Stimulated activated CD4-positive, alpha-beta T cell treated with anti-CD3 and anti-CD28 coated beads, Interleukin-4, amount 100 ng/mL, for 1 hour (primary cell): ENCODE data around the gene PRKAR2B.

Experiments used
- DNase-seq: peaks from one replicate; pipeline ENCODE4 v3.0.0-alpha.2; 2020

Gene PRKAR2B

DNA sequence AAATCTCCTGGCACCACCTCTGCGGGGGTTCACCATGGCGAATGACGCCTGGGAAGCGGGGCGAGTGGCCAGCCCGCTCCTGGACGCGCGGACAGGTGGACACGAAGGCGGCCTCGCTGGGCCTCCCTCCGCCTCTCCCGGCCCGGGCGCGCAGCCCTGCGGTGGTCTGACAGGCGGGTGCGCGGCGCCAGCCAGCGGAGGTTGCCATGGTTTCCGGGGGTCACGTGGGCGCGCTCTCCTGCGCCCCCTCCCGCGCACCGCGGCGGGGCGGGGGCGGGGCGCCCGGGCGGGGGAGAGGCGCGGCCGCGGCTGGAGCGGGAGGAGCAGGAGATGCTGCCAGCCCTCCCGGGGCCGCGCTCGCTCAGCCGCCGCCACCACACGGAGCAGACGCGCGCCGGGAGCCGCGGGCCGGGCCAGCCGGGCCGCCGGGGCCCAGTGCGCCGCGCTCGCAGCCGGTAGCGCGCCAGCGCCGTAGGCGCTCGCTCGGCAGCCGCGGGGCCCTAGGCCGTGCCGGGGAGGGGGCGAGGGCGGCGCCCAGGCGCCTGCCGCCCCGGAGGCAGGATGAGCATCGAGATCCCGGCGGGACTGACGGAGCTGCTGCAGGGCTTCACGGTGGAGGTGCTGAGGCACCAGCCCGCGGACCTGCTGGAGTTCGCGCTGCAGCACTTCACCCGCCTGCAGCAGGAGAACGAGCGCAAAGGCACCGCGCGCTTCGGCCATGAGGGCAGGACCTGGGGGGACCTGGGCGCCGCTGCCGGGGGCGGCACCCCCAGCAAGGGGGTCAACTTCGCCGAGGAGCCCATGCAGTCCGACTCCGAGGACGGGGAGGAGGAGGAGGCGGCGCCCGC, at the start of gene PRKAR2B:
PRKAR2B (plus strand) TSS at position 359 of the 848 bp plus-strand sequence; CDS start at position 562, 203 bp downstream.
- peak; percentile 72 for DNase-seq

DNA sequence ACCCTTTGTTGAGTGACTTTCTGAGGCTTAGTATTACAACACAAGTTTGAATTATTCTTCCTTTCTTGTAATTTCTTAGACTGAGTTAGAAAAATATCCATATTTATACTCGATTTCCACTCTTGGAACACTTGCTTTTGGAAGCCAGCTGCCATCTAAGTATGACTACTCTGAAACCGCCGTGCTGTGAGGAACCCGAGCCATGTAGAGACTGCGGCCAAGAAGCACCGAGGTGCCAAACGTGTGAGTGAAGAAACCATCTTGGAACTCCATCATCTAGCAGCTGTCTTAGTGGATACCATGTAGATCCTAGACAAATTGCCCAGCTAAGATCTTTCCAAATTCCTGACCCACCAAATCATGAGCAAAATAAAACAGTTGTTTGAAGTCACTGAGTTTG, 49.7 kb upstream of the PRKAR2B start:
- no peak for DNase-seq

DNA sequence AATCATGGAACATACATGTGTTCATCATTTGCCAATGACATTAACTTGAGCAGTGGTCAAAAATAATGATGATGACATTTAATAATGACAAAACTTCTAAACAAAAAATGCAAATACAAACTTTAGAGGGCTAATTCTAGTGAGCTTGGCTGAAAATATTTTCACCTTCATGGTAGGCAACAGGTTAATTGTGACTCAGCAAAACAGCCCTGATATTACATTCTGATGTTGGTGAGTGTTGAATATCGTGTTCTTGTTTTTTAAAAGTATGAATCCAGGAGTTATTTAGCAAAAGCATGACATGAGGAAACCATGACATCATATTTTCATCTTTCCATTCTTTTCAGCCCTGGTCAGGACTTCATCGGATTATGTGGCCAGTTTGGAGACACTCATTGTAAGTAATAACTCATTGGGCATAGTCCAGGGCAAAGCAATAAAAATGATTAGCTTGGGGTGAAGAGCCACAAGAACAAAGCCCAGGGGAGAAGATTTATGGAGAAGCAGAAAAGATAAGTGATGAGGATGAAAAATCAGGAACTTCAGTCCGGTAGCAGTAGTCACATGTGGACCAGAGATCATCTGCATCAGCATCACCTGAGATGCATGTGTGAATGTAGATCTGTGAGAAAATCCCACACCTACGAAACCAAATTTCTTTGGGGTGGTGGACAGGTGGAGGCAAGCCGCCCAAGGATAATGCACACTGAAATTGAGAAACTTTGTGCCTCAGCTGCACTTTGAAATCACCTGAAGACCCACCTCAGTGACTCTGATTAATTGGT, 46.8 kb upstream of the PRKAR2B start:
- no peak for DNase-seq

DNA sequence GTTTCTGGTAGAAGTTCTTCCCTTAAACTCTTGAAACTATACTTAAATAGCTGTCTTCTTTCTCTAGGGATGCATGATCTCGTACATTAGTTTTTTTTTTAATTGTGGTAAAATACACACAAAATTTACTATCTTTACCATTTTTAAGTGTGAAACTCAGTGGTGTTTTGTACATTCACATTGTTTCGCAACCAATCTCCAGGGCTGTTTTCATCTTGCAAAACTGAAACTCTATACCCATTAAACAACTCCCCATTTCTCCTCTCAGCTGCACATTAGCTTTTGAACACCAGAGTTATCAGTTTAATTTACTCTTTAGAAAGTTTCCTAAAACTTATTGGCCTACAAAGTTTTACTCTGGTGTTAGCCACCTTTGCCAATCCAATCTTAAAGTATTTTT, 45.5 kb upstream of the PRKAR2B start:
- no peak for DNase-seq

DNA sequence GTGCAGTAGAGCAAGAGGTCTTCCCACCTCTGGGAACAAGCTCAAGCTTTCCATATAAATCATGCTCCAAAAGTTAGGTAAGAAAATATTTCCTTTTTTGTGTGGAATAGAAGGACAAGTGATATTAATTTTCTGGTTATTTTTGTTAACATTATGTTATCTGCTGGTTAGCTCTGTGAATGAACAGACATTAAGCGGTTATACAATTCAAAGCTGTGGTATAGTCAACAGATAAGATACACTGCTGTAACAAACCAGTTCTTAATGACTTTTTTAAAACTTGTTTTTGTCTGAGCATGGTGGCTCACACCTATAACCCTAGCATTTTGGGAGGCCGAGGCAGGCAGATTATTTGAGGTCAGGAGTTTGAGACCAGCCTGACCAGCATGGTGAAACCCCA, 43.0 kb upstream of the PRKAR2B start:
- no peak for DNase-seq

DNA sequence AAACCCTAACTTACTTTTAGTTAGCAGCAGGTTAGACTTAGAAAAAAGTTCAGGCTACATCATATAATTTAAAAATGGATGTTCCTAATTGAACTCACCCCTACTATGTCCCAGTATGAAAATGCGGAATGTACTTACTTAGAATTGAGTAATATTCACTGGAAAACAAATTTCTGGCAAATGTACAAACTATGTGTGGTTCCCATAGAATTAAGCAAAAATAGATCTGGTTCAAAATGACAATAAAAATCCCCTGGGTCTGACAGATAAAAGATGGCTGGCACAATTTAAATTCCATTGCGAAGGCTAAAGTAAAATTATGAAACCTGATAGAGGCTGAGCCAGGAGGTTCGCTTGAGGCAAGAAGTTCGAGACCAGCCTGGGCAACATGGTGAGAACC, 42.4 kb upstream of the PRKAR2B start:
- no peak for DNase-seq

DNA sequence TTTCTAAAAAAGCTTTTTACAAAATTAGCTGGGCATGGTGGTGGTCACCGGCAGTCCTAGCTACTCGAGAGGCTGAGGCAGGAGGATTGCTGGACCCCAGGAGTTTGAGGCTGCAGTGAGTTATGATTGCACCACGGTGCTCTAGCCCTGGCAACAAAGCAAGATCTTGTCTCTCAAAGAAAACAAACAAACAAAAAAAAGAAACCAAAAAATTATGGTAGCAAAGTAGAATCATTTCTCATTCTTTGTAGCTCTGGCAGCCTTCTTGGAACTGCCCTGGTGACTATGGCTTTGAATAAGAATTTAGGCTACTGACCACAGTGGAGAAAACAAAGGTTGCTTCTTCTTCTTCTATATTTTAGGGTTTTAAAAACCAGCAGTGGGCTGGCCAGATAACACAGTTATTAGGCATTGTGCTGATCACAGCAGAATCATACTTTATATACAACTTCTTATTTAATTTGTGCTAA, 41.9 kb upstream of the PRKAR2B start:
- DNase-seq, result no peak

- DNase-seq, result no peak
Measured at GRCh38 chr7:107007007-107007891, 37.3 kb upstream of the PRKAR2B start.

DNA sequence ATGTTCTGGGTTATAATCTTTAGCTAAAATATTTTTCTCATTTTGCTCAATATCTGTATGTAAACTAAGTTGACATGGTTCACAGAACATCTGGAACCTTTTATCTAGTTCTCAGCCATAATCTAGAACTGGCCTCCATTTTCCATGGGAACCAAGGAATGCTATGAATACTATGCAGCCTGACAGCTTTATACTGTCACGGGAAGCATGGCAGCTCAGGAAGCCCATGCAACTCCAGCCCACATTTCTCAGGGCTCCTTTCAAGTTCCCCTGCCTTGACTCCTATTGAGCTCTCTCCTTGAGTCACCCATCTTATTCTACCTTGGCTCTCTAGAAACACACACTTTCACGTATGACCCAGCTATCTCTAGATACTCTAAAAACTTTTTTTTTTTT, 36.6 kb upstream of the PRKAR2B start:
- no peak for DNase-seq

GRCh38 chr7:107009846-107010203, 34.7 kb upstream of the PRKAR2B start:
- no peak for DNase-seq

DNA sequence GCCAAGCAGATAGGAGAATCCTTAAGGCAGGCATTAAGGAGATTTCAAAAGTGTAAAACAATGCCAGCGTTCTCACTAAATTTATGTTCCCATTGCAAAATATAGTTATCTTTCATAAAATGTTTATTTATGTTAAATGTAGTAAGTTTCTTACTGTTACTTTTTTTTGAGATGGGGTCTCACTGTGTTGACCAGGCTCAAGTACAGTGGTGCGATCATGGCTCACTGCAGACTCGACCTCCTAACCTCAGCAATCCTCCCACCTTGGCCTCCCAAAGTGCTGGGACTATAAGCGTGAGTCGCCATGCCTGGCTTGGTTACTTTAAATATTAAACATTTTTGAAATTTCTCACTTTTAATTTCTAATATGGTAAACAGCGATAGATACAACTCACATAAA, 31.8 kb upstream of the PRKAR2B start:
- DNase-seq, result no peak

GRCh38 chr7:107014387-107015023, 30.0 kb upstream of the PRKAR2B start:
- DNase-seq, result no peak

DNA sequence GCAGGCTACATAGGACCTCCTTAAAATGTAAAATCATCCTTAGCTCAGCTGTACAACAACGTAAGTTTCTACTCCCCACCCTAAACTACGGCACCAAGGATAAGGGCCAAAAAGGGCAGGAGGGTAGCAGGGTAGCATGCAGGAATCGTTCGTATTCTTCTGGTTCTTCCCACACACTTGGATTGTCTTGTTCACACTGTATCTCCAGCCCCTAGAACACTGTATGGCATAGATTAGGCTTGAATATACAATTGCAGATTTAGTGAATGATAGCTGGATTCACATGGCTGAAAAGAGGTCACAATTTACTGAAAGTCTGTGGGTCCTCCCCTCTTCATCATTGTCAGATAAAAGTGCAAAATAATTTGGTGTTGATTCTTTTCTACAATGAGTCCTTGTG, 28.2 kb upstream of the PRKAR2B start:
- DNase-seq, result no peak

- no peak for DNase-seq
Measured at GRCh38 chr7:107017965-107018719, 26.4 kb upstream of the PRKAR2B start.

DNA sequence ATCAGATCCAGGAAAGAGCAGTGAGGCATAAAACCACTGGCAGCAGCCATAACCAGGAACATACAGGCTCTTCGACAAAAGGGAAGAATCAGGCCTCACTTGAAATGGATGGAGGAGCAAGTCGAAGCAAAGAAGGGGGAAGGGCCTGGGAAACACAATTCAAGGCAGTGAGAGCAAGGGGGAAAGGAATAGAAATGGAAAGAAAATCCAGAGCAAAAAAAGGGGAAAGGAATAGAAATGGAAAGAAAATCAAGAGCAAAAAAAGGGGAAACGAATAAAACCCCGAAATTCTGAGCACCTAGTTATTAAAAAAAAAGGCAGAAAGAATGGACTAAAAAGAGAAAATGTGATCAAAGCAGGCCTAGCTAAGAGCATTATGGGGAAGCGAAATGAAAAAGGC, 24.1 kb upstream of the PRKAR2B start:
- no peak for DNase-seq

DNA sequence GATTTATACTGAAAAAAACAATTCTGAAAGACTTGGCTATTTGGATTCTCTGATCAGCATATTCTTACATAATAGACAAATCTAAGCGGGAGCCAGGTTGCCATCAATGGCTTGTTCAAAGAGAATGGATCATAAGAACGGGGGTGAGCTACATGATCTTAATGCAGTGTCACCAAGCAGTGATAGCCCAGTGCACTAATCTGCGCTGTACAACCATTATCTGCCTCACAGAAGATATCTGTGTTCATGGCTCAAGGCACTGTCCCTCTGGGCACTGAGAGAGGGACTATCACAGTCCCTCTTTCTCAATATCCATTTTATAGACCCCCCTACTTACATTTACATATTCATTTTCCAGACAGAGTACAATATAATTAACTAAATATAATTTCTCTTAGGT, 22.9 kb upstream of the PRKAR2B start:
- DNase-seq, result no peak

DNA sequence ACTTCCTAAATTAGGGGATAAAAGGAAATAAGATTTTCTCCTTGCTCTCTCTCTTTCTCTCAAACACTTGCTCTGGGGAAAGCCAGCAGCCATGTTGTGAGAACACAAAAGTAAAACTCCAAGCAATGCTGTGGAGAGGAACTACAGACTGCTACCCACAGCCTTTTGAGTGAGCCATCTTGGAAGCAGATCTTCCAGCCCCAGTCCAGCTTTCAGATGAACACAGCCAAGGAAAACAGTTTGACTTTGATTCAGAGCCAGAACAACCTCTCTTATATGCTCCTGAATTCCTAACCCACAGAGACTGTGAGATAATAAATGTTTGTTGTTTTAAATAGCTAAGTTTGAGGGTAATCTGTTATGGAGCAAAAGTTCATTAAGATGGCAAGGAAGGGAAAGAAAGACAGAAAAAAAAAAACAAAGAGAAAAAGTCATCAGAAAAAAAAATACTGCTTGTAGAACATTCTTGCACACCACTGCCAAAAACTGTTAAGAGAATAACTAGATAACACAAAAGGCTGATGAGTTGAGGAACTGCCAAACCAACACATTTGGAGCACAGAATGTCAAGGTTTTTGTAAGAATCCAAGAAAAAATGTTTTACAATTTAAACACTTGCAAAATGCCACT, 20.9 kb upstream of the PRKAR2B start:
- no peak for DNase-seq

DNA sequence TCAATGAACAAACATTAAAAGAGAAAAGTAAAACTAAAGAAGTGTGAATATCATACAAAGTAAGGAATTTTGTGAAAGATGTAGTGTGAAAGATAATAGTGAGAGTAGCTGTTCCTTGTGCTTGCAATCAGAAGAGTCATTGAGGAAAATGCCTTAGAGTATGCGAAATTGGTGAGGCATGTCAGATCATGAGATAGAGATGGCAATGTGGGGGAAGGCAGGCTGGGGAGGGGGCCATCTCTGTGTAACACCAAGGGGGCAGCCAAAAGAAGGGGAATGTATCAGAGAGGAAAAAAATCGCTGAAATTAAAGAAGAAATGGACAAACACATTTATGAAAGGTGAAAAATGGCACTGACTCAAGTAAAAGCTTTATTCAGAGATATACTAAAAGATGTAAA, 19.6 kb upstream of the PRKAR2B start:
- no peak for DNase-seq

- no peak for DNase-seq
Measured at GRCh38 chr7:107025449-107026103, 18.9 kb upstream of the PRKAR2B start.

DNA sequence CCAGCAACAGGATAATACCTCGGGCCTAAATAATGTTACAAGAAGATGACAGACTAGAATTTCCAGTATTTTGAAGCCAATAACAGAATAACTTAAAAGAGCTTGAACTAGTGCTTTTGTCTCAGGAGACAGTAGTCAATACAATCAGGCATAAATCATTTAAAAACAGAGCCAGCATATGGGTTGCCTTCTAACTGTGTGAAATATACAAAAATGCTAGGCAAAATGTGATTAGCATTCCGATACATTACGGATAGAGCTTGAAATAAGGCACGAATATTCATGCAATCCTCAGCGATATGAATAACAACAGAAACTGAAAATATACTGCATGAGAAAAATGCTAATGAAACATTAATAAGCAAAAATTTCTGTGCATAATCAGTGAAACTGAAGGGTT, 18.3 kb upstream of the PRKAR2B start:
- DNase-seq, result no peak

DNA sequence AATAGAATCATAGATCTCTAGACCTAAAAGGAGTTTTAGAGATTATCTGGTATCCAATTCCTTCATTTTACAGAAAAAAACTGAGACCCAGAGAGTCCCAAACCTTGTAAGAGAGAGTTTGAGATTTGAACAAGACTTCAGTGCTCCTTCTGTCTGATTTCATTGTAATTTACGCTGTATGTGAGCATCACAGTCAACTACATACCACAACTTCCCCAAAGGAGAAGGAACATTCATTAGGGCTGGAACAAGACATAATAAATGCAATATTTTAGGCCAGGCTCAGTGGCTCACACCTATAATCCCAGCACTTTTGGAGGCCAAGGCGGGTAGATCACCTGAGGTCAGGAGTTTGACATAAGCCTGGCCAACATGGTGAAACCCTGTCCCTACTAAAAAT, 17.3 kb upstream of the PRKAR2B start:
- no peak for DNase-seq
